Heart right ventricle (tissue), 16 donors: Measurements from ENCODE around the gene TSPAN9. TPM values are rescaled to one million over a fixed set of nuclear protein-coding genes. Genes with fewer than 3 reads are reported as not detected.

Source experiments
- ATAC-seq, 8 donors: fragments of 200-7000 bp; cut with Tn5 transposase; one replicate each; pipeline ENCODE4 v1.9.1; 2020; ENCODE audit warnings: mild to moderate bottlenecking in 8 of 8, moderate library complexity in 8 of 8, moderate number of reproducible peaks in 1 of 8
- DNase-seq, 2 donors: peaks; one replicate each; pipeline ENCODE4 v3.0.0-alpha.2; 2020
- H3K27ac ChIP-seq, 10 donors: fragments of 200-600 bp; sonication (generic) in 2 of 10; one replicate each; pipeline versions ENCODE4 v1.5.0 to v1.8.0; 2020 to 2022; ENCODE audit warnings: mild to moderate bottlenecking in 3 of 10
- H3K27me3 ChIP-seq, 7 donors: fragments of 200-600 bp; one replicate each; pipeline ENCODE4 v1.8.0; 2021 to 2022; ENCODE audit warnings: mild to moderate bottlenecking in 2 of 7
- H3K36me3 ChIP-seq, 9 donors: fragments of 200-600 bp; sonication (generic) in 1 of 9; one replicate each; pipeline versions ENCODE4 v1.5.0 to v1.8.0; 2020 to 2022; ENCODE audit warnings: mild to moderate bottlenecking in 2 of 9
- H3K4me1 ChIP-seq, 9 donors: fragments of 200-600 bp; sonication (generic) in 1 of 9; one replicate each; pipeline versions ENCODE4 v1.5.0 to v1.8.0; 2020 to 2022; ENCODE audit warnings: mild to moderate bottlenecking in 4 of 9
- H3K4me3 ChIP-seq, 10 donors: fragments of 200-600 bp; sonication (generic) in 2 of 10; one replicate each; pipeline versions ENCODE4 v1.5.0 to v1.8.0; 2020 to 2022; ENCODE audit warnings: mild to moderate bottlenecking in 7 of 10, moderate library complexity in 2 of 10
- H3K9me3 ChIP-seq, 11 donors: fragments of 200-600 bp in 10 of 11; sonication (generic) in 2 of 11; one replicate each; pipeline versions ENCODE4 v1.5.0 to v1.8.0; 2013 to 2022; ENCODE audit warnings: mild to moderate bottlenecking in 2 of 11, control low read depth in 1 of 11, moderate library complexity in 1 of 11
- CTCF ChIP-seq, 9 donors: fragments of 200-600 bp; sonication (generic) in 2 of 9; IDR thresholded peaks; one replicate each; pipeline versions ENCODE4 v1.5.0 to v1.8.0; 2021 to 2022; ENCODE audit warnings: antibody characterized with exemption in 9 of 9, mild to moderate bottlenecking in 5 of 9, moderate library complexity in 1 of 9
- WGBS, 2 donors: extraction: QIAGEN DNeasy Blood & Tissue Kit; methylation state at CpG; one replicate each; pipeline ENCODE4 v1.1.7; 2013; ENCODE audit warnings: inconsistent platforms in 1 of 2; 5-methylcytosine and 5-hydroxymethylcytosine counted together
- intact Hi-C, 10 donors: fragments of 100-400 bp; cut with DNase I; formaldehyde crosslinking; loops; one replicate each; pipeline versions ENCODE4 v1.11.1 to v1.14.2; 2022
- polyA plus RNA-seq, 2 donors: library from polyadenylated mRNA; stranded (reverse); fragments of 200-250 nt; gene quantifications; one replicate each; pipeline ENCODE4 v1.2.3, GENCODE V29; 2013
- total RNA-seq, 10 donors: library from RNA; stranded (reverse); fragmentation: NEBNext Ultra II Directional in 3 of 10; extraction: Animal tissue kit (Norgen Biotek cat#: 25700) in 3 of 10; gene quantifications; one replicate each; pipeline versions ENCODE4 v1.2.1 to v1.2.4, GENCODE V29; 2021 to 2023
- donor health status: Arrhythmogenic right ventricular cardiomyopathy.
- donor health status: ischemic (EF 13 %, LVEDD 7.1; RV severe dilation, severe dysfunction).
- donor health status: healthy with polysubstance abuse.
- donor health status: DM: no; HTN: yes; CAD: no.
- donor health status: DM: no; HTN: no; CAD: no.
- donor health status: ischemic (EF 25% LVEDD 6.9; RV normal size, moderate dysfunction).
- donor health status: ischemic (EF 25% LVEDD 5.7; RV mildly dilated, moderate dysfunction).
- donor health status: healthy.
- donor health status: DM: yes; HTN: yes; CAD: no.
- donor health status: Ischemic cardiomyopathy.
- donor health status: ischemic (EF 35%, LVEDD 5.7; RV mildly dilated, moderate dysfunction).
- donor health status: nonischemic (EF 11% LVEDD 7.7; RV severe dilation, severe dysfunction).
- donor health status: DM: yes; HTN: yes; CAD: no.
- donor health status: PGD.
- donor health status: ischemic (EF 29% LVEDD 5.4; RV normal size, mild dysfunction).
- donor health status: nonischemic (EF 23%, LVEDD 6.1; RV moderate dilation, normal function).

Gene TSPAN9
- total and polyA plus RNA-seq, 12 donors, result 63.0 to 401 (median 251) TPM

- Histone ChIP-seq H3K4me1 (peaks cover 0 to 15% (median 0%) of the 10 kb centered on the region in 9 donors), H3K27me3 (peaks cover 0 to 10% (median 0%) of the 10 kb centered on the region in 7 donors), H3K4me3 (no peak overlapping the region), H3K27ac (no peak overlapping the region), H3K9me3 (no peaks in the 10 kb centered on the region), H3K36me3 (no peaks in the 10 kb centered on the region)
- no peak for DNase-seq
- intact Hi-C loops, result loop anchor here in 6 of 10 donors (5.0 to 10.0 kb wide), 6 partner anchors 147 to 901 kb away; no protein-coding TSS in a partner anchor
- WGBS, 2 donors, result 95 to 96% methylated on average over 8 of the region's 8 CpGs
- TF ChIP-seq CTCF (IDR thresholded peaks at IDR 0.05), result no peak
- ATAC-seq, result no peak
These were observed 230.9 kb downstream of the TSPAN9 start for GRCh38 chr12:3308063-3308462.

GRCh38 chr12:3308609-3309008 lies 231.4 kb downstream of the TSPAN9 start:
- Histone ChIP-seq H3K4me3 (no peak overlapping the region), H3K9me3 (no peaks in the 10 kb centered on the region), H3K36me3 (no peaks in the 10 kb centered on the region), H3K27me3 (peaks cover 0 to 10% (median 0%) of the 10 kb centered on the region in 7 donors), H3K4me1 (peaks cover 0 to 20% (median 5%) of the 10 kb centered on the region in 9 donors), H3K27ac (no peak overlapping the region)
- ATAC-seq (no peak), DNase-seq (no peak)
- WGBS, 2 donors, result 72 to 78% methylated on average over 9 of the region's 9 CpGs
- TF ChIP-seq CTCF (IDR thresholded peaks at IDR 0.05), result no peak
- intact Hi-C loops, result loop anchor here in 6 of 10 donors (5.0 to 10.0 kb wide), 6 partner anchors 146 to 901 kb away; no protein-coding TSS in a partner anchor

GRCh38 chr12:3309805-3310204 lies 232.6 kb downstream of the TSPAN9 start:
- intact Hi-C loops, result loop anchor here in 7 of 10 donors (5.0 to 10.0 kb wide), 7 partner anchors 145 to 903 kb away; no protein-coding TSS in a partner anchor
- H3K27me3 ChIP-seq, result peaks cover 0 to 10% (median 0%) of the 10 kb centered on the region in 7 donors

More at GRCh38 chr12:3309805-3310204, 232.6 kb downstream of the TSPAN9 start:
- H3K27ac ChIP-seq, result no peak overlapping the region
- ATAC-seq (no peak), DNase-seq (no peak)
- H3K36me3 ChIP-seq, result no peaks in the 10 kb centered on the region
- no peaks in the 10 kb centered on the region for H3K9me3 ChIP-seq
- H3K4me3 ChIP-seq, result no peak overlapping the region
- 94 to 95% methylated on average over 9 of the region's 9 CpGs for WGBS, 2 donors
- TF ChIP-seq CTCF (IDR thresholded peaks at IDR 0.05), result no peak
- H3K4me1 ChIP-seq, result peaks cover under 1 to 32% (median 17%) of the 10 kb centered on the region in 9 donors
